H9 (cell line): ENCODE measurements around the gene LIF. TPM values are rescaled to one million over a fixed set of nuclear protein-coding genes. Genes with fewer than 3 reads are reported as not detected.
A peak's percentile ranks its signal among the peaks of the same experiment; 100 is the strongest.

Source experiments
- DNase-seq: peaks from one replicate; pipeline ENCODE4 v3.0.0-alpha.2; 2017
- H2AFZ ChIP-seq: one replicate; pipeline ENCODE4 v1.6.1; 2013; ENCODE audit warnings: mild to moderate bottlenecking, low read length, control low read depth, moderate library complexity
- H2AK5ac ChIP-seq: 2 replicates; pipeline ENCODE4 v1.6.1; 2013; ENCODE audit warnings: low read length, control low read depth, mixed read lengths; ENCODE audit not compliant: insufficient read length
- H2BK120ac ChIP-seq: one replicate; pipeline ENCODE4 v1.6.1; 2013; ENCODE audit warnings: low read depth, mild to moderate bottlenecking, low read length, control low read depth, inconsistent platforms; ENCODE audit not compliant: poor library complexity, severe bottlenecking
- H2BK12ac ChIP-seq: 2 replicates; pipeline ENCODE4 v1.6.1; 2013; ENCODE audit warnings: low read length, control low read depth, mixed read lengths, low read depth; ENCODE audit not compliant: insufficient read length
- H2BK15ac ChIP-seq: 2 replicates; pipeline ENCODE4 v1.6.1; 2013; ENCODE audit warnings: low read depth, low read length, control low read depth
- H2BK20ac ChIP-seq: one replicate; pipeline ENCODE4 v1.6.1; 2013; ENCODE audit warnings: low read depth, mild to moderate bottlenecking, low read length, control low read depth, inconsistent platforms; ENCODE audit not compliant: poor library complexity, severe bottlenecking
- H2BK5ac ChIP-seq: 2 replicates; pipeline ENCODE4 v1.6.1; 2013; ENCODE audit warnings: low read length, control low read depth, mixed read lengths; ENCODE audit not compliant: insufficient read length
- H3K14ac ChIP-seq: 2 replicates; pipeline ENCODE4 v1.6.1; 2013; ENCODE audit warnings: low read length, control low read depth; ENCODE audit not compliant: insufficient read depth
- H3K18ac ChIP-seq: 2 replicates; pipeline ENCODE4 v1.6.1; 2013; ENCODE audit warnings: low read depth, mild to moderate bottlenecking, mixed read lengths, low read length, control low read depth; ENCODE audit not compliant: insufficient read length
- H3K23ac ChIP-seq: 2 replicates; pipeline ENCODE4 v1.6.1; 2013; ENCODE audit warnings: low read length, control low read depth, mixed read lengths, low read depth; ENCODE audit not compliant: insufficient read length
- H3K23me2 ChIP-seq: 2 replicates; pipeline ENCODE4 v1.6.1; 2013; ENCODE audit warnings: low read depth, mild to moderate bottlenecking, mixed read lengths, low read length, control low read depth; ENCODE audit not compliant: insufficient read length, poor library complexity, severe bottlenecking
- H3K27ac ChIP-seq: 2 replicates; pipeline ENCODE4 v1.5.1; 2013; ENCODE audit warnings: low read length, control low read depth, mixed read lengths, low read depth; ENCODE audit not compliant: insufficient read length
- H3K27me3 ChIP-seq: 2 replicates; pipeline ENCODE4 v1.6.1; 2013; ENCODE audit warnings: low read length, control low read depth, inconsistent platforms; ENCODE audit not compliant: insufficient read depth
- H3K4ac ChIP-seq: 2 replicates; pipeline ENCODE4 v1.6.1; 2013; ENCODE audit warnings: low read depth, mild to moderate bottlenecking, control low read depth, inconsistent platforms, low read length, moderate library complexity
- H3K4me1 ChIP-seq: 2 replicates; pipeline ENCODE4 v1.6.1; 2013; ENCODE audit warnings: low read length, control low read depth, inconsistent platforms; ENCODE audit not compliant: insufficient read depth
- H3K4me2 ChIP-seq: 2 replicates; pipeline ENCODE4 v1.6.1; 2013; ENCODE audit warnings: low read length, control low read depth, mixed read lengths; ENCODE audit not compliant: insufficient read length, insufficient read depth
- H3K56ac ChIP-seq: 2 replicates; pipeline ENCODE4 v1.6.1; 2013; ENCODE audit warnings: low read depth, mild to moderate bottlenecking, mixed read lengths, low read length, control low read depth; ENCODE audit not compliant: insufficient read length
- H3K79me1 ChIP-seq: 2 replicates; pipeline ENCODE4 v1.6.1; 2013; ENCODE audit warnings: low read depth, mild to moderate bottlenecking, moderate library complexity, low read length, control low read depth, inconsistent platforms; ENCODE audit not compliant: insufficient read depth, poor library complexity, severe bottlenecking
- H3K79me2 ChIP-seq: 2 replicates; pipeline ENCODE4 v1.6.1; 2013; ENCODE audit warnings: low read length, control low read depth, inconsistent platforms; ENCODE audit not compliant: insufficient read depth
- H3K9ac ChIP-seq: 2 replicates; pipeline ENCODE4 v1.6.1; 2013; ENCODE audit warnings: low read length, control low read depth, mixed read lengths; ENCODE audit not compliant: insufficient read length; ENCODE audit errors: extremely low read depth
- H3K9me3 ChIP-seq: one replicate; pipeline ENCODE4 v1.6.1; 2013; ENCODE audit warnings: low read depth, low read length, inconsistent platforms; ENCODE audit not compliant: control insufficient read depth
- H3T11ph ChIP-seq: one replicate; pipeline ENCODE4 v1.6.1; 2013; ENCODE audit warnings: mild to moderate bottlenecking, low read length, control low read depth, inconsistent platforms
- H4K20me1 ChIP-seq: one replicate; pipeline ENCODE4 v1.6.1; 2013; ENCODE audit not compliant: control insufficient read depth, insufficient read length, insufficient read depth
- H4K5ac ChIP-seq: 2 replicates; pipeline ENCODE4 v1.6.1; 2013; ENCODE audit warnings: low read depth, mild to moderate bottlenecking, mixed read lengths, low read length, control low read depth; ENCODE audit not compliant: insufficient read length
- H4K8ac ChIP-seq: replicated peaks from 2 replicates; pipeline ENCODE4 v1.6.1; 2013; ENCODE audit warnings: low read length, control low read depth, mixed read lengths, low read depth; ENCODE audit not compliant: insufficient read length
- H4K91ac ChIP-seq: 2 replicates; pipeline ENCODE4 v1.6.1; 2013; ENCODE audit warnings: low read depth, mild to moderate bottlenecking, moderate library complexity, mixed read lengths, low read length, control low read depth; ENCODE audit not compliant: insufficient read length
- H3K27ac Mint-ChIP-seq, 3 experiments: 2 replicates in 2 of 3; 3 replicates in 1 of 3; pipeline ENCODE4 v1.8.0; 2020 to 2021; ENCODE audit warnings: mixed read lengths in 3 of 3, mild to moderate bottlenecking in 1 of 3, moderate library complexity in 1 of 3
- H3K27me3 Mint-ChIP-seq: 2 replicates; pipeline ENCODE4 v1.8.0; 2021; ENCODE audit warnings: low read depth, mild to moderate bottlenecking, moderate library complexity, mixed read lengths
- H3K36me3 Mint-ChIP-seq, 3 experiments: 2 replicates in 2 of 3; 3 replicates in 1 of 3; pipeline ENCODE4 v1.8.0; 2020 to 2021; ENCODE audit warnings: low read depth in 3 of 3, mixed read lengths in 3 of 3; ENCODE audit not compliant: insufficient read depth in 1 of 3
- H3K4me1 Mint-ChIP-seq, 2 experiments: 2 replicates each; pipeline ENCODE4 v1.8.0; 2020; ENCODE audit warnings: mixed read lengths in 2 of 2
- H3K4me3 Mint-ChIP-seq, 2 experiments: 2 replicates in 1 of 2; 3 replicates in 1 of 2; pipeline ENCODE4 v1.8.0; 2020 to 2021; ENCODE audit warnings: mild to moderate bottlenecking in 2 of 2, mixed read lengths in 2 of 2, moderate library complexity in 1 of 2
- H3K9me3 Mint-ChIP-seq, 2 experiments: 2 replicates in 1 of 2; 3 replicates in 1 of 2; pipeline ENCODE4 v1.8.0; 2020; ENCODE audit warnings: mild to moderate bottlenecking in 2 of 2, mixed read lengths in 2 of 2, moderate library complexity in 1 of 2
- WGBS: extraction: QIAGEN DNeasy Blood & Tissue Kit; methylation state at CpG from one replicate; pipeline ENCODE4 v1.1.7; 2013; ENCODE audit warnings: missing lambda C conversion rate, low lambda C conversion rate, mixed read lengths; ENCODE audit not compliant: insufficient read length; ENCODE audit errors: extremely low coverage; 5-methylcytosine and 5-hydroxymethylcytosine counted together
- total RNA-seq: library from RNA; stranded (reverse); gene quantifications from 2 replicates; pipeline ENCODE4 v1.2.1, GENCODE V29; 2021
- TF ChIP-seq, protein P1 (sequence below): fragments of 200-600 bp; sonication (generic); conservative IDR thresholded peaks from 3 replicates; pipeline ENCODE4 v1.8.0; 2021; ENCODE audit warnings: antibody characterized with exemption, mild to moderate bottlenecking

LIF gene
- total RNA-seq, 1 experiment from 2014 or later = 6.1 TPM

DNA sequence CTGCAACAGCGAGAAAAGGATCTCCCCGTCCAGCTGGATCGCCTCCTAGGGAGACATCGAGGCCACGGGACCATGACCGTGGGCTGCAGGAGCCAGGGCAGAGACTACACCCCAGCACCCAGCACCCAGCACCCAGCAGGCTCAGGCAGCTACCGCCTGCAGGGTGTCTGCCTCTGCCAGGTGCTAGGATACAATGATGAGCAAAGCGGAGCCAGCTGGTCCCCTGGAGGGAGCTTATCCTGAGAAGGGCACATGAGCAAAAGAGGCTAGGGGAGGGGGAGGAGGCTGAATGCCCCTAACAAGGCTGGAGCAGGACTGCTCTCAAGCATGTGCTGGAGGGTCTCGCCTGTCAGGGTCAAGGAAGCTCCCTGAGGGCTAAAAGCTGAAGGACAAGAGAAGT, 47.5 kb upstream of the LIF start:
- H3K27me3 ChIP-seq = no peaks in the 10 kb centered on the region
- peaks cover 2 to 10% of the 10 kb centered on the region in 2 experiments; a peak in 3 of 4 replicates for H3K4me1 Mint-ChIP-seq
- H3K27ac Mint-ChIP-seq = peak overlapping the region in 2 of 3 experiments; percentile 49 to 55; a peak in 2 of 7 replicates
- H3K27ac ChIP-seq = no peak overlapping the region
- TF ChIP-seq, protein P1, sequence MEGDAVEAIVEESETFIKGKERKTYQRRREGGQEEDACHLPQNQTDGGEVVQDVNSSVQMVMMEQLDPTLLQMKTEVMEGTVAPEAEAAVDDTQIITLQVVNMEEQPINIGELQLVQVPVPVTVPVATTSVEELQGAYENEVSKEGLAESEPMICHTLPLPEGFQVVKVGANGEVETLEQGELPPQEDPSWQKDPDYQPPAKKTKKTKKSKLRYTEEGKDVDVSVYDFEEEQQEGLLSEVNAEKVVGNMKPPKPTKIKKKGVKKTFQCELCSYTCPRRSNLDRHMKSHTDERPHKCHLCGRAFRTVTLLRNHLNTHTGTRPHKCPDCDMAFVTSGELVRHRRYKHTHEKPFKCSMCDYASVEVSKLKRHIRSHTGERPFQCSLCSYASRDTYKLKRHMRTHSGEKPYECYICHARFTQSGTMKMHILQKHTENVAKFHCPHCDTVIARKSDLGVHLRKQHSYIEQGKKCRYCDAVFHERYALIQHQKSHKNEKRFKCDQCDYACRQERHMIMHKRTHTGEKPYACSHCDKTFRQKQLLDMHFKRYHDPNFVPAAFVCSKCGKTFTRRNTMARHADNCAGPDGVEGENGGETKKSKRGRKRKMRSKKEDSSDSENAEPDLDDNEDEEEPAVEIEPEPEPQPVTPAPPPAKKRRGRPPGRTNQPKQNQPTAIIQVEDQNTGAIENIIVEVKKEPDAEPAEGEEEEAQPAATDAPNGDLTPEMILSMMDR = no peak
- peaks cover 0 to under 1% of the 10 kb centered on the region in 2 experiments; a peak in 1 of 5 replicates for H3K9me3 Mint-ChIP-seq
- no peak overlapping the region for H3K4me3 Mint-ChIP-seq
- no peak overlapping the region for H2AFZ ChIP-seq
- peaks cover 4 to 12% (median 5%) of the 10 kb centered on the region in 3 experiments; a peak in 5 of 7 replicates for H3K36me3 Mint-ChIP-seq
- DNase-seq = no peak
- H3K18ac ChIP-seq = no peak overlapping the region
- no peaks in the 10 kb centered on the region for H3K79me1 ChIP-seq
- H2BK20ac ChIP-seq = no peak overlapping the region
- H2BK5ac ChIP-seq = no peak overlapping the region
- H3K4ac ChIP-seq = no peak overlapping the region
- H4K20me1 ChIP-seq = no peaks in the 10 kb centered on the region
- H3K14ac ChIP-seq = no peak overlapping the region
- no peak overlapping the region for H3K4me2 ChIP-seq
- no peaks in the 10 kb centered on the region; the same call in 1 of the 2 replicates for H3K4me1 ChIP-seq
- no peak overlapping the region for H2BK12ac ChIP-seq
- H3K23ac ChIP-seq = no peak overlapping the region
- H3K79me2 ChIP-seq = no peaks in the 10 kb centered on the region
- peaks cover 5% of the 10 kb centered on the region for H3K23me2 ChIP-seq
- no peak overlapping the region for H4K8ac ChIP-seq
- no peak overlapping the region for H3K9ac ChIP-seq
- no peak overlapping the region for H2BK15ac ChIP-seq
- no peak overlapping the region for H2BK120ac ChIP-seq
- no peak overlapping the region for H3K56ac ChIP-seq
- no peaks in the 10 kb centered on the region for H3K27me3 Mint-ChIP-seq
- no peak overlapping the region for H3T11ph ChIP-seq
- WGBS = no CpG with 5 or more reads among the region's 9 CpGs
- no peak overlapping the region for H4K91ac ChIP-seq
- no peak overlapping the region for H2AK5ac ChIP-seq
- H3K9me3 ChIP-seq = no peaks in the 10 kb centered on the region
- no peak overlapping the region for H4K5ac ChIP-seq
